ENCODE measurements around the gene AMER2. TPM values are rescaled to one million over a fixed set of nuclear protein-coding genes. Genes with fewer than 3 reads are reported as not detected.

Gene AMER2
- total and polyA plus RNA-seq, 11 donors, result not detected

- no peaks in the 10 kb centered on the region for H3K36me3 ChIP-seq
- ATAC-seq, result no peak
- intact Hi-C loops (cut with DNase I), result no loop called here
- H3K27ac ChIP-seq, result no peak overlapping the region
- H3K27me3 ChIP-seq, result peaks cover 0 to 54% (median 6%) of the 10 kb centered on the region in 9 donors
- TF ChIP-seq POLR2A (IDR thresholded peaks at IDR 0.05) (no peak), CTCF (IDR thresholded peaks at IDR 0.05) (no peak)
- 77 to 88% (median 81%) methylated on average over 4 of the region's 4 CpGs for WGBS, 4 donors
- no peaks in the 10 kb centered on the region for H3K4me1 ChIP-seq
- H3K4me3 ChIP-seq, result no peak overlapping the region
- peaks cover 0 to 3% (median 0%) of the 10 kb centered on the region in 12 donors for H3K9me3 ChIP-seq
- DNase-seq, result no peak
Observed at GRCh38 chr13:25190771-25191170, 18.7 kb upstream of the AMER2 start.

- Histone ChIP-seq H3K36me3 (no peaks in the 10 kb centered on the region), H3K4me1 (no peaks in the 10 kb centered on the region), H3K27me3 (peaks cover 0 to 54% (median 6%) of the 10 kb centered on the region in 9 donors), H3K4me3 (no peak overlapping the region), H3K27ac (no peak overlapping the region), H3K9me3 (peaks cover 0 to 3% (median 0%) of the 10 kb centered on the region in 12 donors)
- 46 to 64% (median 60%) methylated on average over 5 of the region's 5 CpGs for WGBS, 4 donors
- ATAC-seq (no peak), DNase-seq (no peak)
- intact Hi-C loops (cut with DNase I), result no loop called here
- TF ChIP-seq CTCF (IDR thresholded peaks at IDR 0.05), result no peak
- TF ChIP-seq POLR2A (IDR thresholded peaks at IDR 0.05), result no peak
Observed at GRCh38 chr13:25190256-25190655, 18.2 kb upstream of the AMER2 start.

GRCh38 chr13:25187596-25187995, 15.5 kb upstream of the AMER2 start:
- no peaks in the 10 kb centered on the region for H3K4me1 ChIP-seq
- ATAC-seq (no peak), DNase-seq (no peak)
- H3K27me3 ChIP-seq, result peaks cover 0 to 43% (median 6%) of the 10 kb centered on the region in 9 donors
- no peaks in the 10 kb centered on the region for H3K36me3 ChIP-seq
- H3K27ac ChIP-seq, result no peak overlapping the region
- intact Hi-C loops (cut with DNase I), result no loop called here
- no peaks in the 10 kb centered on the region for H3K9me3 ChIP-seq
- 61 to 75% (median 70%) methylated on average over 5 of the region's 5 CpGs for WGBS, 4 donors
- H3K4me3 ChIP-seq, result no peak overlapping the region
- no peak for TF ChIP-seq POLR2A (IDR thresholded peaks at IDR 0.05)
- TF ChIP-seq CTCF (IDR thresholded peaks at IDR 0.05), result no peak

- Histone ChIP-seq H3K27me3 (peaks cover 0 to 31% (median 4%) of the 10 kb centered on the region in 9 donors), H3K36me3 (no peaks in the 10 kb centered on the region), H3K27ac (no peak overlapping the region), H3K4me3 (no peak overlapping the region), H3K4me1 (no peaks in the 10 kb centered on the region), H3K9me3 (no peaks in the 10 kb centered on the region)
- ATAC-seq (no peak), DNase-seq (no peak)
- 83 to 87% (median 85%) methylated on average over 12 of the region's 12 CpGs for WGBS, 4 donors
- TF ChIP-seq POLR2A (IDR thresholded peaks at IDR 0.05) (no peak), CTCF (IDR thresholded peaks at IDR 0.05) (no peak)
- intact Hi-C loops (cut with DNase I), result no loop called here
Observed at GRCh38 chr13:25186187-25186586, 14.1 kb upstream of the AMER2 start.

All from heart left ventricle (tissue), 16 donors.